Measurements from ENCODE around the gene PPFIA2.

The PPFIA2 gene

DNA sequence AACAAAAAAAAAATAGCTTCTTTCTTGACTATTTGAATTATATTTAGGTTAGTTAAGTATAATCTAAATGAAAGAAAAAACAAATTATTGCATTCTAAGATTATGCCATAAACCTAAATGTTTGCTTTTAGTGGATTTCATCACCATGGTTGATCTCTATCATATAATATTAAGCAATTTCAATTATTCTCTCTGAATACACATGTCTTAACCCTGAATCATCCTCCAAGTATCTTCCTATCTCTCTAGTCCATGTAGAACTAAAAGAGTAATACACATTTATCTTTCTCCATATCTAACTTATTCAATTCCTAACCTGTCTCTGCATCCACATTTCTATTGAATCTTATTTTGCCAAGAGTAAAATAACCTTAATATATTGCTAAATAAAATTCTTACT, 59.6 kb downstream of the PPFIA2 start:
- TF ChIP-seq ISL1 (CRISPR knock-in tag; IDR thresholded peaks at IDR 0.05): peak; percentile 39; the same call in 1 of the 2 replicates
- no peak for TF ChIP-seq BACH2 (CRISPR knock-in tag; IDR thresholded peaks at IDR 0.05; ENCODE audit: borderline replicate concordance)
- no peak for TF ChIP-seq CREB5 (CRISPR knock-in tag; IDR thresholded peaks at IDR 0.05; ENCODE audit: low read depth)
- TF ChIP-seq PPARA (CRISPR knock-in tag; IDR thresholded peaks at IDR 0.05; ENCODE audit: borderline replicate concordance): no peak
- no peak for TF ChIP-seq TCF4 (CRISPR knock-in tag; IDR thresholded peaks at IDR 0.05; ENCODE audit: borderline replicate concordance)
- ATAC-seq: no peak

GRCh38 chr12:81692008-81692407, 67.1 kb downstream of the PPFIA2 start:
- no peak for TF ChIP-seq SNAI2 (CRISPR knock-in tag; IDR thresholded peaks at IDR 0.05)
- no peak for TF ChIP-seq ESRRG (CRISPR knock-in tag; IDR thresholded peaks at IDR 0.05)
- TF ChIP-seq OSR1 (CRISPR knock-in tag; IDR thresholded peaks at IDR 0.05): no peak
- TF ChIP-seq POU6F1 (CRISPR knock-in tag; IDR thresholded peaks at IDR 0.05; ENCODE audit: borderline replicate concordance, low read depth): no peak
- no peak for TF ChIP-seq PATZ1 (CRISPR knock-in tag; IDR thresholded peaks at IDR 0.05; ENCODE audit: borderline replicate concordance)
- ATAC-seq: no peak

GRCh38 chr12:81683881-81684280, 75.3 kb downstream of the PPFIA2 start:
- TF ChIP-seq ARNTL (CRISPR knock-in tag; IDR thresholded peaks at IDR 0.05; ENCODE audit: borderline replicate concordance, low read depth) (no peak), PPARA (CRISPR knock-in tag; IDR thresholded peaks at IDR 0.05; ENCODE audit: borderline replicate concordance) (no peak), SNAI2 (CRISPR knock-in tag; IDR thresholded peaks at IDR 0.05) (no peak), TCF4 (CRISPR knock-in tag; IDR thresholded peaks at IDR 0.05; ENCODE audit: borderline replicate concordance) (no peak), ESRRG (CRISPR knock-in tag; IDR thresholded peaks at IDR 0.05) (no peak)
- no peak for ATAC-seq

DNA sequence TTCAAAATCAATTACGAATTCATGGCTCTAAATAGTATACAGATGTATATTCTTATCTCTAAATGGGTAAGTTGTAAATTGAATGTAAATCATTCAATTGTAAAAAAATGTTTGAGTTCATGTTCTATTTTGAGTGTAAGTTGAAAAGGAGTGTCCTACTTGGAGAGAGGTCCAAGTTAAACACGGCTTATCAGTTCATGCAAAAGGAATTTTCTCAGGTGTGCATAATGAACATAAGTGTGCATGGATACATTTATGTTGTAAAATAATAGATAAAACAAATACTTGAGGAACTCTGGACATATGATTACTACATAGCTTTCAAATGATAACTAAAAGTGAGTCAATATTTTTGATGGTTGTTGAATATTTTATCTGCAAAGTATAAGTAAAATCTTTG, 79.5 kb downstream of the PPFIA2 start:
- TF ChIP-seq PATZ1 (CRISPR knock-in tag; IDR thresholded peaks at IDR 0.05; ENCODE audit: borderline replicate concordance): no peak
- no peak for TF ChIP-seq GLIS3 (CRISPR knock-in tag; IDR thresholded peaks at IDR 0.05)

GRCh38 chr12:81670759-81671158, 88.4 kb downstream of the PPFIA2 start:
- ATAC-seq: no peak
- TF ChIP-seq ISL1 (CRISPR knock-in tag; IDR thresholded peaks at IDR 0.05): no peak
- TF ChIP-seq, protein P1, sequence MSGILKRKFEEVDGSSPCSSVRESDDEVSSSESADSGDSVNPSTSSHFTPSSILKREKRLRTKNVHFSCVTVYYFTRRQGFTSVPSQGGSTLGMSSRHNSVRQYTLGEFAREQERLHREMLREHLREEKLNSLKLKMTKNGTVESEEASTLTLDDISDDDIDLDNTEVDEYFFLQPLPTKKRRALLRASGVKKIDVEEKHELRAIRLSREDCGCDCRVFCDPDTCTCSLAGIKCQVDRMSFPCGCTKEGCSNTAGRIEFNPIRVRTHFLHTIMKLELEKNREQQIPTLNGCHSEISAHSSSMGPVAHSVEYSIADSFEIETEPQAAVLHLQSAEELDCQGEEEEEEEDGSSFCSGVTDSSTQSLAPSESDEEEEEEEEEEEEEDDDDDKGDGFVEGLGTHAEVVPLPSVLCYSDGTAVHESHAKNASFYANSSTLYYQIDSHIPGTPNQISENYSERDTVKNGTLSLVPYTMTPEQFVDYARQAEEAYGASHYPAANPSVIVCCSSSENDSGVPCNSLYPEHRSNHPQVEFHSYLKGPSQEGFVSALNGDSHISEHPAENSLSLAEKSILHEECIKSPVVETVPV (CRISPR knock-in tag; IDR thresholded peaks at IDR 0.05): no peak
- no peak for TF ChIP-seq RARB (CRISPR knock-in tag; IDR thresholded peaks at IDR 0.05)
- no peak for TF ChIP-seq ZNF8 (CRISPR knock-in tag; IDR thresholded peaks at IDR 0.05)
- no peak for TF ChIP-seq OSR1 (CRISPR knock-in tag; IDR thresholded peaks at IDR 0.05)
- TF ChIP-seq ZNF565 (CRISPR knock-in tag; conservative IDR thresholded peaks at IDR 0.05; ENCODE audit: low read depth): no peak
- TF ChIP-seq CREB5 (CRISPR knock-in tag; IDR thresholded peaks at IDR 0.05; ENCODE audit: low read depth): no peak
- TF ChIP-seq ARNTL (CRISPR knock-in tag; IDR thresholded peaks at IDR 0.05; ENCODE audit: borderline replicate concordance, low read depth): no peak
- no peak for TF ChIP-seq BACH2 (CRISPR knock-in tag; IDR thresholded peaks at IDR 0.05; ENCODE audit: borderline replicate concordance)
- TF ChIP-seq CSDC2 (CRISPR knock-in tag; IDR thresholded peaks at IDR 0.05): no peak
- no peak for TF ChIP-seq PATZ1 (CRISPR knock-in tag; IDR thresholded peaks at IDR 0.05; ENCODE audit: borderline replicate concordance)
- TF ChIP-seq SNAI2 (CRISPR knock-in tag; IDR thresholded peaks at IDR 0.05): no peak
- TF ChIP-seq ZC3H10 (CRISPR knock-in tag; IDR thresholded peaks at IDR 0.05): no peak
- TF ChIP-seq TOX (CRISPR knock-in tag; IDR thresholded peaks at IDR 0.05; ENCODE audit: borderline replicate concordance): no peak
- no peak for TF ChIP-seq POU6F1 (CRISPR knock-in tag; IDR thresholded peaks at IDR 0.05; ENCODE audit: borderline replicate concordance, low read depth)

More for the DNA sequence above, 79.5 kb downstream of the PPFIA2 start:
- no peak for ATAC-seq
